Cardiac fibroblast (primary cell): ENCODE measurements around the gene KCNJ1.

ENCODE experiments used
- DNase-seq, 2 donors: peaks; one replicate each; pipeline versions ENCODE4 v3.0.0 to v3.0.0-alpha.2; 2010; ENCODE audit warnings: low read depth in 2 of 2
- H3K4me3 ChIP-seq, 2 donors: replicated peaks in 1 of 2; 1 replicate in 1 of 2; 2 replicates in 1 of 2; pipeline ENCODE4 v1.5.1; 2011; ENCODE audit warnings: low read depth in 2 of 2, low read length in 2 of 2, mild to moderate bottlenecking in 2 of 2, moderate library complexity in 1 of 2
- CTCF ChIP-seq: IDR thresholded peaks from one replicate; pipeline ENCODE4 v1.5.1; 2011; ENCODE audit warnings: low read depth, mild to moderate bottlenecking, low read length, inconsistent platforms

The KCNJ1 gene

GRCh38 chr11:128890543-128891368 lies 23.7 kb upstream of the KCNJ1 start, which contains the start of gene KCNJ5:
Gene KCNJ5 (plus strand): TSS chr11:128891356. CDS start chr11:128911274, 19,918 bp downstream.
- peak within 1 kb of the TSS; percentile 46 to 52 for H3K4me3 ChIP-seq
- DNase-seq = peak in 1 of 2 donors; percentile 34
- TF ChIP-seq CTCF = no peak

- peak overlapping the region; percentile 46 to 52 for H3K4me3 ChIP-seq
- DNase-seq = no peak
- no peak for TF ChIP-seq CTCF
Measured at GRCh38 chr11:128890216-128890542, 23.1 kb upstream of the KCNJ1 start.

GRCh38 chr11:128889657-128890213 lies 22.6 kb upstream of the KCNJ1 start:
- no peak for TF ChIP-seq CTCF
- H3K4me3 ChIP-seq = no peak overlapping the region

GRCh38 chr11:128888034-128888985 lies 21.2 kb upstream of the KCNJ1 start:
- TF ChIP-seq CTCF = no peak
- no peak overlapping the region for H3K4me3 ChIP-seq
- no peak for DNase-seq

More at GRCh38 chr11:128889657-128890213, 22.6 kb upstream of the KCNJ1 start:
- DNase-seq = no peak

- no peak for TF ChIP-seq CTCF
- DNase-seq = no peak
- no peak overlapping the region for H3K4me3 ChIP-seq
Measured at GRCh38 chr11:128886406-128887124, 19.5 kb upstream of the KCNJ1 start.
